ENCODE measurements around the gene COLGALT1.

COLGALT1 gene

DNA sequence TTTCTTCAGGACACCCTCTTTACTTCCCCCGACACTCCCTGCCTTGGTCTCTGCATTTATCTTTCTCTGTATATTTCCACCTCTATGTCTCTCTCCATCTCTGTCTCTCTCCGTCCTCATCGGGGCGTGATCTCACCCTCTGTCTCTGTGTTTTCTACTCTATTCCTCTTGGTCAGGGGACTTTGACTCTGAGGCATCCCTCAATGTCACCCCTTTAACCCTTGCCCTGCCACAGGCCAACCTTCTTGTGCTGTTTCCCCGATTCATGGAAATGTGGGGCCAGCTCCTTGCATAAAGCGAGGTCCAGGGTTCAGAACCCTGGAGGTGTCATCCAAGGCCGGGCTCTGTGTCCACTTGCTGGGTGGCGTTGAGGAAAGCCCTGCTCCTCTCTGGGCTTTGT is 46.8 kb downstream of the COLGALT1 start:
- Histone ChIP-seq H3K4me3 (ENCODE audit: insufficient read depth, low read length, poor library complexity, severe bottlenecking) (no peak overlapping the region), H3K9me2 (replicated peaks; ENCODE audit: insufficient read depth, low read length) (no peaks in the 10 kb centered on the region), H3K4me2 (ENCODE audit: low read depth, low read length, poor library complexity, severe bottlenecking) (no peak overlapping the region), H3K9ac (ENCODE audit: low read length) (no peak overlapping the region), H4K20me1 (ENCODE audit: low read depth, low read length) (no peaks in the 10 kb centered on the region), H2AFZ (ENCODE audit: low read depth, low read length, severe bottlenecking) (no peak overlapping the region), H3K79me2 (ENCODE audit: insufficient read depth, low read length) (no peaks in the 10 kb centered on the region), H3F3A (ENCODE audit: insufficient read depth) (0 out of 2 replicates have a peak, but pooled peaks cover 9% of the 10 kb centered on the region), H3K9me3 (ENCODE audit: insufficient read depth, low read length) (no peaks in the 10 kb centered on the region), H3K27me3 (ENCODE audit: low read length) (no peaks in the 10 kb centered on the region; the same call in 1 of the 2 replicates), H3K27ac (ENCODE audit: low read depth, low read length) (no peak overlapping the region), H3K36me3 (ENCODE audit: low read length) (no peaks in the 10 kb centered on the region)
- TF ChIP-seq, protein P1, sequence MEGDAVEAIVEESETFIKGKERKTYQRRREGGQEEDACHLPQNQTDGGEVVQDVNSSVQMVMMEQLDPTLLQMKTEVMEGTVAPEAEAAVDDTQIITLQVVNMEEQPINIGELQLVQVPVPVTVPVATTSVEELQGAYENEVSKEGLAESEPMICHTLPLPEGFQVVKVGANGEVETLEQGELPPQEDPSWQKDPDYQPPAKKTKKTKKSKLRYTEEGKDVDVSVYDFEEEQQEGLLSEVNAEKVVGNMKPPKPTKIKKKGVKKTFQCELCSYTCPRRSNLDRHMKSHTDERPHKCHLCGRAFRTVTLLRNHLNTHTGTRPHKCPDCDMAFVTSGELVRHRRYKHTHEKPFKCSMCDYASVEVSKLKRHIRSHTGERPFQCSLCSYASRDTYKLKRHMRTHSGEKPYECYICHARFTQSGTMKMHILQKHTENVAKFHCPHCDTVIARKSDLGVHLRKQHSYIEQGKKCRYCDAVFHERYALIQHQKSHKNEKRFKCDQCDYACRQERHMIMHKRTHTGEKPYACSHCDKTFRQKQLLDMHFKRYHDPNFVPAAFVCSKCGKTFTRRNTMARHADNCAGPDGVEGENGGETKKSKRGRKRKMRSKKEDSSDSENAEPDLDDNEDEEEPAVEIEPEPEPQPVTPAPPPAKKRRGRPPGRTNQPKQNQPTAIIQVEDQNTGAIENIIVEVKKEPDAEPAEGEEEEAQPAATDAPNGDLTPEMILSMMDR (IDR thresholded peaks at IDR 0.05; ENCODE audit: insufficient read depth, low read length, poor library complexity, severe bottlenecking), result no peak
- TF ChIP-seq EZH2phosphoT487 (conservative IDR thresholded peaks at IDR 0.05; ENCODE audit: low read length), result no peak

DNA sequence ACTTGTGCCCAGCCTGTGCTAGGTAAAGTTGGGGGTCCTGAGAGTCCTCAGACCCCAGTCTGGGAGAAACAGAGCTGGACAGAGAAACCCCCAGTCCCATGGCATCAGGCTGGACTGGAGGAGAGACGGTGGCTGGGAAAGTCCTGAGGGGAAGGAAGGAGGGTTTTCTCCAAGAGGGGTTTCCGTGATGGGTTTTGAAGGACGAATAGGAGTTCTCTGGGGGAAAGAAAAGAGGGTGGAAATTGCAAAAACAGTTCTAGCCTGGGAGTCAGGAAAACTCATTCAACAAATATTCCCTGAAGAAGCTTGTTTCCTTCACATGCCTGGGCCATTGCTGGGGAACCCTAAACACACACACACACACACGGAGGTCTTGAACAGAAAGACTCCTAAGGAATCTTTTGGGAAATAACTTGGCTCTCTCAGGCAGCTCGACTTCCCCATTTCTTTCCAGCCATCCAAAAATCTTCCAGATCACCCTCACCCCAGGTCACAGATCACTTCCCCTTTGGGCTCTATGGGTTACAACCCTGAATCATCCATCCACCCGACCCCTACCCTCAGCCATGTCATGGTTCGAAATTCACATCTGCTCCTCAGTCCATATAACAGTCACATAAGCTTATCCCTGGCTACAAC is 47.5 kb downstream of the COLGALT1 start:
- H3K4me2 ChIP-seq (ENCODE audit: low read depth, low read length, poor library complexity, severe bottlenecking), result no peak overlapping the region
- H3K9ac ChIP-seq (ENCODE audit: low read length), result no peak overlapping the region
- no peak overlapping the region for H3K27ac ChIP-seq (ENCODE audit: low read depth, low read length)
- H3K4me3 ChIP-seq (ENCODE audit: insufficient read depth, low read length, poor library complexity, severe bottlenecking), result no peak overlapping the region
- H3K9me3 ChIP-seq (ENCODE audit: insufficient read depth, low read length), result no peaks in the 10 kb centered on the region
- 0 out of 2 replicates have a peak, but pooled peaks cover 9% of the 10 kb centered on the region for H3F3A ChIP-seq (ENCODE audit: insufficient read depth)
- no peaks in the 10 kb centered on the region for H3K9me2 ChIP-seq (replicated peaks; ENCODE audit: insufficient read depth, low read length)
- no peak overlapping the region for H2AFZ ChIP-seq (ENCODE audit: low read depth, low read length, severe bottlenecking)
- H3K36me3 ChIP-seq (ENCODE audit: low read length), result no peaks in the 10 kb centered on the region
- no peaks in the 10 kb centered on the region for H4K20me1 ChIP-seq (ENCODE audit: low read depth, low read length)
- TF ChIP-seq EZH2phosphoT487 (conservative IDR thresholded peaks at IDR 0.05; ENCODE audit: low read length), result no peak
- TF ChIP-seq, protein P1 (IDR thresholded peaks at IDR 0.05; ENCODE audit: insufficient read depth, low read length, poor library complexity, severe bottlenecking), result no peak
- H3K27me3 ChIP-seq (ENCODE audit: low read length), result no peaks in the 10 kb centered on the region; the same call in 1 of the 2 replicates
- no peaks in the 10 kb centered on the region for H3K79me2 ChIP-seq (ENCODE audit: insufficient read depth, low read length)

DNA sequence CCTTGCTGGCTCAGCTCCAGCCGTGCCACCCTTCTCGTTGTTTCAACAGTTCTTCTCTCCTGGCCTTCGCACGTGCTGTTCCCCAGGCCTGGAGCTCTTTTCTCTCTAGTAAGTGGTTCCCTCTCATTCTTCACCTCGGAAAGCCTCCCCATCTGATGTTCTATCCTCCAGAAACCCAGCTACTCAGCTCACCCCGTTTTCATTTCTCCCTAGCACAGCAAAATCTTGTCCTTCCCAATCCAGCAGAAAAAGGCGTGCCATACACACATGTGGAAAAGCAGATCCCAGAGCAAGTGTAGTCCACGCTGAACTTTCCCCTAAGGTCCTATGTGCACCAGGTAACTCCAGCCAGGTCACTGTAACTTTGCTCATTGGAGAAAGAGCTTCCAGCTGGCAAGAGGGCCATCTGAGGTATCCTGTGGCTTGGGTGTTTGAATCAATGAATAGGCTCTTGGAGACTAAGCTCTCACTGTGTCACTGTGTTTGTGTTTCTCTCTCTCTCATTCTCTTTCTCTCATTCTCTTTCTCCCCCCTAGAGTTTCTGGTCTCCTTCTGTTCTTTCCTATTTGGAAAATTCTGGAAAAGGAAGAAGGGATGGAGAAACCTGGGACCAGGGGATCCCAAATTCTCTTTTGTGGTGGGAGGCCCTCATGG is 49.0 kb downstream of the COLGALT1 start:
- no peak overlapping the region for H2AFZ ChIP-seq (ENCODE audit: low read depth, low read length, severe bottlenecking)
- no peaks in the 10 kb centered on the region for H3K79me2 ChIP-seq (ENCODE audit: insufficient read depth, low read length)
- H3K4me3 ChIP-seq (ENCODE audit: insufficient read depth, low read length, poor library complexity, severe bottlenecking), result no peak overlapping the region
- no peaks in the 10 kb centered on the region for H3K9me2 ChIP-seq (replicated peaks; ENCODE audit: insufficient read depth, low read length)
- no peaks in the 10 kb centered on the region; the same call in 1 of the 2 replicates for H3K27me3 ChIP-seq (ENCODE audit: low read length)
- H3K9me3 ChIP-seq (ENCODE audit: insufficient read depth, low read length), result no peaks in the 10 kb centered on the region
- H4K20me1 ChIP-seq (ENCODE audit: low read depth, low read length), result no peaks in the 10 kb centered on the region
- TF ChIP-seq, protein P1 (IDR thresholded peaks at IDR 0.05; ENCODE audit: insufficient read depth, low read length, poor library complexity, severe bottlenecking), result no peak
- no peak for TF ChIP-seq EZH2phosphoT487 (conservative IDR thresholded peaks at IDR 0.05; ENCODE audit: low read length)
- H3K4me2 ChIP-seq (ENCODE audit: low read depth, low read length, poor library complexity, severe bottlenecking), result no peak overlapping the region
- no peak overlapping the region for H3K27ac ChIP-seq (ENCODE audit: low read depth, low read length)
- no peaks in the 10 kb centered on the region for H3K36me3 ChIP-seq (ENCODE audit: low read length)
- no peak overlapping the region for H3K9ac ChIP-seq (ENCODE audit: low read length)
- 0 out of 2 replicates have a peak, but pooled peaks cover 9% of the 10 kb centered on the region for H3F3A ChIP-seq (ENCODE audit: insufficient read depth)

Measured in SU-DHL-6 (cell line).